Neural progenitor cell (in vitro differentiated cells): ENCODE data around the gene ERICH6.

Experiments used
- EZH2 ChIP-seq: fragments of 200-600 bp; sonication (generic); IDR thresholded peaks from 2 replicates; pipeline ENCODE4 v1.6.1; 2017; ENCODE audit warnings: antibody characterized with exemption, mild to moderate bottlenecking, moderate library complexity
- EZH2phosphoT487 ChIP-seq: fragments of 200-600 bp; sonication (generic); IDR thresholded peaks from 2 replicates; pipeline ENCODE4 v1.6.1; 2017; ENCODE audit warnings: antibody characterized with exemption
- TF ChIP-seq, protein P1 (sequence below): fragments of 200-600 bp; sonication (generic); IDR thresholded peaks from 2 replicates; pipeline ENCODE4 v1.5.1; 2017; ENCODE audit warnings: antibody characterized with exemption, mild to moderate bottlenecking

DNA sequence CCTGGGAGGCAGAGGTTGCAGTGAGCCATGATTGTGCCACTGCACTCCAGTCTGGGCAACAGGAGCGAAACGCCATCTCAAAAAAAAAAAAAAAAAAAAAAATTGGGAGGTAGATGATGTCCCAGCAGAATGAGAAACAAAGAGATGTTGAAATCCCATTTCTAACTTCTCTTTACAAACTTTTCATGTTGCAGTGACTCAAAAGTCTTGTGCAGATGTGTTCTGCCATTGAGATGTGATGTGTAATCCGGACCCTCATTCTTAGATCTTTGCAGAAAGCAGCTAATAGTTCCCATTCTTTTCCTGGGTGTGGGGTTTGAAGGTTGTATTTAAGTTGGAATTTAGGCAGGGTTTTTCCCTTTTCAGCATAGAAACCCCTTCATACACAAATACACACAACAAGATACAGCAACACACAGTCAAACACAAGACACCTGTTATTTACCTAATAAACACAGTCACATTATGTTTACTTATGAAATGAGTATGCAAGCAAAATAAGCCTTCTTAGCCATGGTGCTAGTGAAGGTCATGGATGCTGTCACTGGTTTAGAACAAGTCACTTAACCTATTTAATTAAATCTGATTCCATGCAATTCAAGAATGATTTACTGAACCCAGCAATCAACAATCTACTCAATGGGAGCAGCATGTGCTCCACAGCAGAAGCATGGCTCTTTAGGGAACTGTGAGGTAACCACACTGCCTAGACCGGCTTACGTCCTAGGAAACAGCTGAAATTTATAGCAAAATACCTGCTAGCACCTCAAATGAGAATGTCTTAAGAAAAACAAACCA lies 44.4 kb upstream of the ERICH6 start:
- TF ChIP-seq, protein P1, sequence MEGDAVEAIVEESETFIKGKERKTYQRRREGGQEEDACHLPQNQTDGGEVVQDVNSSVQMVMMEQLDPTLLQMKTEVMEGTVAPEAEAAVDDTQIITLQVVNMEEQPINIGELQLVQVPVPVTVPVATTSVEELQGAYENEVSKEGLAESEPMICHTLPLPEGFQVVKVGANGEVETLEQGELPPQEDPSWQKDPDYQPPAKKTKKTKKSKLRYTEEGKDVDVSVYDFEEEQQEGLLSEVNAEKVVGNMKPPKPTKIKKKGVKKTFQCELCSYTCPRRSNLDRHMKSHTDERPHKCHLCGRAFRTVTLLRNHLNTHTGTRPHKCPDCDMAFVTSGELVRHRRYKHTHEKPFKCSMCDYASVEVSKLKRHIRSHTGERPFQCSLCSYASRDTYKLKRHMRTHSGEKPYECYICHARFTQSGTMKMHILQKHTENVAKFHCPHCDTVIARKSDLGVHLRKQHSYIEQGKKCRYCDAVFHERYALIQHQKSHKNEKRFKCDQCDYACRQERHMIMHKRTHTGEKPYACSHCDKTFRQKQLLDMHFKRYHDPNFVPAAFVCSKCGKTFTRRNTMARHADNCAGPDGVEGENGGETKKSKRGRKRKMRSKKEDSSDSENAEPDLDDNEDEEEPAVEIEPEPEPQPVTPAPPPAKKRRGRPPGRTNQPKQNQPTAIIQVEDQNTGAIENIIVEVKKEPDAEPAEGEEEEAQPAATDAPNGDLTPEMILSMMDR = no peak
- no peak for TF ChIP-seq EZH2phosphoT487
- TF ChIP-seq EZH2 = no peak
